ENCODE data around the gene PGAM2.

PGAM2 gene

GRCh38 chr7:44058759-44059218 is 6.6 kb downstream of the PGAM2 start:
- Histone ChIP-seq H2AFZ (ENCODE audit: low read length) (no peak overlapping the region), H3K27me3 (ENCODE audit: insufficient read depth, low read length, poor library complexity, severe bottlenecking) (no peaks in the 10 kb centered on the region), H3K4me3 (ENCODE audit: low read length, poor library complexity, severe bottlenecking) (no peak overlapping the region), H3K4me1 (ENCODE audit: insufficient read depth, low read length, poor library complexity, severe bottlenecking) (no peaks in the 10 kb centered on the region), H4K20me1 (ENCODE audit: insufficient read depth, low read length, poor library complexity, severe bottlenecking) (no peaks in the 10 kb centered on the region), H3K4me2 (ENCODE audit: low read depth, low read length, poor library complexity, severe bottlenecking) (no peak overlapping the region), H3K36me3 (ENCODE audit: insufficient read depth, low read length) (peaks cover 63% of the 10 kb centered on the region; the same call in 1 of the 2 replicates), H3F3A (ENCODE audit: low read depth) (no peaks in the 10 kb centered on the region), H3K79me2 (ENCODE audit: insufficient read depth, low read length) (peaks cover 6% of the 10 kb centered on the region; the same call in 1 of the 2 replicates), H3K9me3 (ENCODE audit: insufficient read depth, low read depth, low read length) (no peaks in the 10 kb centered on the region), H3K9me2 (replicated peaks; ENCODE audit: low read depth, low read length) (no peaks in the 10 kb centered on the region), H3K9ac (ENCODE audit: low read depth, low read length, poor library complexity, severe bottlenecking) (no peak overlapping the region)
- no peak for TF ChIP-seq CTCF (conservative IDR thresholded peaks at IDR 0.05; ENCODE audit: low read length)
- no peak for TF ChIP-seq EZH2phosphoT487 (IDR thresholded peaks at IDR 0.05; ENCODE audit: borderline replicate concordance)

GRCh38 chr7:44057849-44058758 is 7.3 kb downstream of the PGAM2 start:
- peaks cover 64% of the 10 kb centered on the region; the same call in 1 of the 2 replicates for H3K36me3 ChIP-seq (ENCODE audit: insufficient read depth, low read length)

DNA sequence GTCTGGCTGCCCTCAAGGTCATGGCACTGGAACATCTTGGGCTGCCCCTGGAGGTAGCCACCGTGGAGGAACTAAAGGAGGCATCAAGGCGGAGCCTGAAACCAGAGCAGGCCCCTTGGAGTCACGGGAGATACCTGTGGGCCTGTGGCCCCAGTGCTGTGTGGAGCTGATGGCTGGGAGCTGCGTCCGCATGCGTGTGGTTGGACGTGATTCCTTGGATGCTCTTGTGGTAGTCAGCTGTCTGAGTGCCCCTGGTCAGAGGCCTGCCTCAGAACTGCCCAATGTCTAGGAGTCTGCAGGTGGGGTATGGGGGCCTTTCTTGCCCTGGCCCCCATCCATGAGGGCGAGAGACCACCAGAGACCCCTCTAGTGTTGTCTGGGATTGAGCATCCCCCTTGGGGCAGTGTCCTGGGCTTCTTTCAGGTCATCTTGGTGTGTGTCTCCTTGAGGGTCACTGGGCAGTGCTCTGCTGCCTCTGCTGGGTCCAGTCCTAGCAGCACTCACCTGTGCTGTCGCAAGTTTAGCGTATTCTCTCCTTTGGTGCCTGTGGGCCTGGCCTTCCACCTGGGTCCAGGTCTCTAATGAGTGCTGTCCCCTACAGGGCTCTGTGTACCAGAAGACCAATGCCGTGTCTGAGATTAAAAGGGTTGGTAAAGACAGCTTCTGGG is 8.1 kb downstream of the PGAM2 start:
- Histone ChIP-seq H4K20me1 (ENCODE audit: insufficient read depth, low read length, poor library complexity, severe bottlenecking) (no peaks in the 10 kb centered on the region), H3F3A (ENCODE audit: low read depth) (no peaks in the 10 kb centered on the region), H3K9ac (ENCODE audit: low read depth, low read length, poor library complexity, severe bottlenecking) (no peak overlapping the region), H3K79me2 (ENCODE audit: insufficient read depth, low read length) (peaks cover 6% of the 10 kb centered on the region; the same call in 1 of the 2 replicates), H3K4me3 (ENCODE audit: low read length, poor library complexity, severe bottlenecking) (no peak overlapping the region), H3K4me2 (ENCODE audit: low read depth, low read length, poor library complexity, severe bottlenecking) (no peak overlapping the region), H3K9me2 (replicated peaks; ENCODE audit: low read depth, low read length) (no peaks in the 10 kb centered on the region), H3K4me1 (ENCODE audit: insufficient read depth, low read length, poor library complexity, severe bottlenecking) (no peaks in the 10 kb centered on the region), H3K9me3 (ENCODE audit: insufficient read depth, low read depth, low read length) (no peaks in the 10 kb centered on the region), H3K36me3 (ENCODE audit: insufficient read depth, low read length) (peaks cover 70% of the 10 kb centered on the region; the same call in 1 of the 2 replicates), H3K27me3 (ENCODE audit: insufficient read depth, low read length, poor library complexity, severe bottlenecking) (no peaks in the 10 kb centered on the region), H2AFZ (ENCODE audit: low read length) (no peak overlapping the region)
- TF ChIP-seq CTCF (conservative IDR thresholded peaks at IDR 0.05; ENCODE audit: low read length) (no peak), EZH2phosphoT487 (IDR thresholded peaks at IDR 0.05; ENCODE audit: borderline replicate concordance) (no peak)

More at GRCh38 chr7:44057849-44058758, 7.3 kb downstream of the PGAM2 start:
- H3K4me3 ChIP-seq (ENCODE audit: low read length, poor library complexity, severe bottlenecking), result no peak overlapping the region
- H3K4me1 ChIP-seq (ENCODE audit: insufficient read depth, low read length, poor library complexity, severe bottlenecking), result no peaks in the 10 kb centered on the region
- no peaks in the 10 kb centered on the region for H4K20me1 ChIP-seq (ENCODE audit: insufficient read depth, low read length, poor library complexity, severe bottlenecking)
- no peak overlapping the region for H3K4me2 ChIP-seq (ENCODE audit: low read depth, low read length, poor library complexity, severe bottlenecking)
- H3K27me3 ChIP-seq (ENCODE audit: insufficient read depth, low read length, poor library complexity, severe bottlenecking), result no peaks in the 10 kb centered on the region
- no peaks in the 10 kb centered on the region for H3K9me3 ChIP-seq (ENCODE audit: insufficient read depth, low read depth, low read length)
- no peak overlapping the region for H2AFZ ChIP-seq (ENCODE audit: low read length)
- H3K9me2 ChIP-seq (replicated peaks; ENCODE audit: low read depth, low read length), result no peaks in the 10 kb centered on the region
- H3K79me2 ChIP-seq (ENCODE audit: insufficient read depth, low read length), result peaks cover 6% of the 10 kb centered on the region; the same call in 1 of the 2 replicates
- TF ChIP-seq CTCF (conservative IDR thresholded peaks at IDR 0.05; ENCODE audit: low read length) (no peak), EZH2phosphoT487 (IDR thresholded peaks at IDR 0.05; ENCODE audit: borderline replicate concordance) (no peak)
- no peak overlapping the region for H3K9ac ChIP-seq (ENCODE audit: low read depth, low read length, poor library complexity, severe bottlenecking)
- no peaks in the 10 kb centered on the region for H3F3A ChIP-seq (ENCODE audit: low read depth)
